IPS-NIHi11 (cell line): ENCODE data around the gene EVC.
"Not testable (repeated sequence)": the region's sequence is repeated elsewhere in the genome, so short reads cannot be mapped to it uniquely, and the experiment has no call there.

Experiments used
- DNase-seq: peaks from one replicate; pipeline ENCODE4 v3.0.0; 2012; ENCODE audit warnings: mixed read lengths, low spot score

EVC gene

GRCh38 chr4:5708449-5709206 is 2.4 kb upstream of the EVC start, which contains the start of gene EVC2:
TSS of gene EVC2 (minus strand) at chr4:5708559. CDS start at chr4:5708513, 46 bp downstream.
- peak; percentile 69 for DNase-seq

- no peak for DNase-seq
These were observed 1.8 kb upstream of the EVC start for GRCh38 chr4:5709207-5709575.

- peak; percentile 26 for DNase-seq
These were observed 688 bp upstream of the EVC start for GRCh38 chr4:5710065-5710960.

- DNase-seq, result no peak
These were observed 631 bp downstream of the EVC start for GRCh38 chr4:5711479-5712184.

- DNase-seq, result no peak
These were observed 1.5 kb downstream of the EVC start for GRCh38 chr4:5712517-5712916.

GRCh38 chr4:5712931-5713330 is 1.9 kb downstream of the EVC start:
- no peak for DNase-seq

- DNase-seq, result no peak
These were observed 2.9 kb downstream of the EVC start for GRCh38 chr4:5713861-5714260.

GRCh38 chr4:5715357-5715756 is 4.4 kb downstream of the EVC start:
- DNase-seq, result no peak

GRCh38 chr4:5716391-5716790 is 5.4 kb downstream of the EVC start:
- no peak for DNase-seq

GRCh38 chr4:5717449-5718158 is 6.6 kb downstream of the EVC start:
- DNase-seq, result no peak

- DNase-seq, result no peak
These were observed 7.4 kb downstream of the EVC start for GRCh38 chr4:5718411-5718810.

- DNase-seq, result no peak
These were observed 8.5 kb downstream of the EVC start for GRCh38 chr4:5719350-5720055.

- DNase-seq, result no peak
These were observed 9.3 kb downstream of the EVC start for GRCh38 chr4:5720157-5720850.

- no peak for DNase-seq
These were observed 10.0 kb downstream of the EVC start for GRCh38 chr4:5720980-5721379.

GRCh38 chr4:5721923-5722322 is 10.9 kb downstream of the EVC start:
- no peak for DNase-seq

GRCh38 chr4:5722328-5722727 is 11.3 kb downstream of the EVC start:
- DNase-seq, result no peak

GRCh38 chr4:5724377-5724776 is 13.4 kb downstream of the EVC start:
- no peak for DNase-seq

GRCh38 chr4:5728412-5728811 is 17.4 kb downstream of the EVC start:
- not testable (repeated sequence) for DNase-seq

GRCh38 chr4:5730436-5730835 is 19.4 kb downstream of the EVC start:
- DNase-seq, result no peak
